Transverse colon (tissue), 3 donors: ENCODE results near the gene TSPOAP1.

Experiments
- CTCF ChIP-seq, 5 experiments: fragments of 200-600 bp in 3 of 5; fragments of 450-650 bp in 2 of 5; sonication (generic) in 3 of 5; IDR thresholded peaks; 1 replicate in 2 of 5; 2 replicates in 3 of 5; pipeline ENCODE4 v1.5.1; 2016 to 2017; ENCODE audit warnings: antibody characterized with exemption in 5 of 5, inconsistent platforms in 3 of 5, mild to moderate bottlenecking in 2 of 5, moderate library complexity in 1 of 5
- POLR2A ChIP-seq: fragments of 450-650 bp; IDR thresholded peaks from one replicate; pipeline ENCODE4 v1.6.1; 2016; ENCODE audit warnings: antibody characterized with exemption, mild to moderate bottlenecking, moderate library complexity

GRCh38 chr17:58363457-58364185 is 35.0 kb upstream of the TSPOAP1 start:
- TF ChIP-seq CTCF (IDR thresholded peaks at IDR 0.05): no peak
- TF ChIP-seq POLR2A: no peak
